Measurements from ENCODE around the gene RSF1.

RSF1 gene

GRCh38 chr11:77617892-77618291 lies 202.6 kb downstream of the RSF1 start:
- no peak for DNase-seq (ENCODE audit: low read depth)

- DNase-seq (ENCODE audit: low read depth), result no peak
These were observed 208.6 kb downstream of the RSF1 start for GRCh38 chr11:77611921-77612320.

Data from activated T-helper 9 cell treated with anti-CD3 and anti-CD28 coated beads, Interleukin-2, amount 50 U/mL, for 16 hours (primary cell).